Right lobe of liver (tissue), 4 donors: ENCODE measurements around the gene KCNQ1OT1.

Source experiments
- CTCF ChIP-seq, 4 donors: fragments of 200-600 bp in 3 of 4; fragments of 450-650 bp in 1 of 4; IDR thresholded peaks; one replicate each; pipeline versions ENCODE4 v1.5.1 to v1.8.0; 2016 to 2022; ENCODE audit warnings: antibody characterized with exemption in 4 of 4, mild to moderate bottlenecking in 2 of 4
- POLR2A ChIP-seq: fragments of 450-650 bp; IDR thresholded peaks from one replicate; pipeline ENCODE4 v1.6.1; 2017; ENCODE audit warnings: antibody characterized with exemption, mild to moderate bottlenecking
- donor health status: DM: no; HTN: no; CAD: no.
- donor health status: DM: no; HTN: no; CAD: no.
- donor health status: DM: no; HTN: yes; CAD: no.

GRCh38 chr11:2671748-2672147, 28.0 kb downstream of the KCNQ1OT1 start:
- TF ChIP-seq CTCF (IDR thresholded peaks at IDR 0.05) (no peak), POLR2A (no peak)
